Measurements from ENCODE around the gene PRKCB. TPM values are rescaled to one million over a fixed set of nuclear protein-coding genes. Genes with fewer than 3 reads are reported as not detected.

Gene PRKCB
- total RNA-seq, 1 experiment from 2014 or later: not detected

GRCh38 chr16:24051125-24051524, 215.3 kb downstream of the PRKCB start:
- Mint-ChIP-seq H3K36me3 (ENCODE audit: insufficient read depth, unreplicated experiment) (no peaks in the 10 kb centered on the region), H3K27ac (ENCODE audit: unreplicated experiment) (no peak overlapping the region), H3K9me3 (ENCODE audit: low read depth, unreplicated experiment) (no peaks in the 10 kb centered on the region), H3K4me1 (ENCODE audit: low read depth, unreplicated experiment) (no peaks in the 10 kb centered on the region), H3K4me3 (ENCODE audit: low read depth, unreplicated experiment) (no peak overlapping the region), H3K27me3 (ENCODE audit: unreplicated experiment) (peaks cover 91% of the 10 kb centered on the region)
- BruUV-seq (replicated peaks): no TSS peak
- intact Hi-C loops (cut with micrococcal nuclease; ENCODE audit: unreplicated experiment): no loop called here
- no peak for TF ChIP-seq CTCF (IDR thresholded peaks at IDR 0.05; ENCODE audit: unreplicated experiment)
- CTCF ChIA-PET: no interaction called here
- no peak for DNase-seq

GRCh38 chr16:24052329-24053098, 216.7 kb downstream of the PRKCB start:
- BruUV-seq (replicated peaks): no TSS peak
- CTCF ChIA-PET: interaction anchor here (0.7 kb wide), 1 partner anchor 35 kb away, joined by 3 read pairs; no protein-coding TSS in a partner anchor
- no peak overlapping the region for H3K4me3 Mint-ChIP-seq (ENCODE audit: low read depth, unreplicated experiment)
- H3K27ac Mint-ChIP-seq (ENCODE audit: unreplicated experiment): no peak overlapping the region
- H3K27me3 Mint-ChIP-seq (ENCODE audit: unreplicated experiment): peaks cover 93% of the 10 kb centered on the region
- no peak for TF ChIP-seq CTCF (IDR thresholded peaks at IDR 0.05; ENCODE audit: unreplicated experiment)
- no peaks in the 10 kb centered on the region for H3K36me3 Mint-ChIP-seq (ENCODE audit: insufficient read depth, unreplicated experiment)
- H3K9me3 Mint-ChIP-seq (ENCODE audit: low read depth, unreplicated experiment): no peaks in the 10 kb centered on the region
- intact Hi-C loops (cut with micrococcal nuclease; ENCODE audit: unreplicated experiment): no loop called here
- DNase-seq: no peak
- H3K4me1 Mint-ChIP-seq (ENCODE audit: low read depth, unreplicated experiment): no peaks in the 10 kb centered on the region

GRCh38 chr16:24053099-24053946, 217.5 kb downstream of the PRKCB start:
- CTCF ChIA-PET: interaction anchor here (1.1 kb wide), 1 partner anchor 14 kb away, joined by 3 read pairs; no protein-coding TSS in a partner anchor
- no TSS peak for BruUV-seq (replicated peaks)
- H3K9me3 Mint-ChIP-seq (ENCODE audit: low read depth, unreplicated experiment): no peaks in the 10 kb centered on the region
- no peak overlapping the region for H3K4me3 Mint-ChIP-seq (ENCODE audit: low read depth, unreplicated experiment)
- TF ChIP-seq CTCF (IDR thresholded peaks at IDR 0.05; ENCODE audit: unreplicated experiment): no peak
- no peak overlapping the region for H3K27ac Mint-ChIP-seq (ENCODE audit: unreplicated experiment)
- H3K36me3 Mint-ChIP-seq (ENCODE audit: insufficient read depth, unreplicated experiment): no peaks in the 10 kb centered on the region
- DNase-seq: no peak
- H3K27me3 Mint-ChIP-seq (ENCODE audit: unreplicated experiment): peaks cover 93% of the 10 kb centered on the region
- intact Hi-C loops (cut with micrococcal nuclease; ENCODE audit: unreplicated experiment): no loop called here
- no peaks in the 10 kb centered on the region for H3K4me1 Mint-ChIP-seq (ENCODE audit: low read depth, unreplicated experiment)

- CTCF ChIA-PET: interaction anchor here (1.7 kb wide), 1 partner anchor 16 kb away, joined by 6 read pairs; no protein-coding TSS in a partner anchor
- H3K27me3 Mint-ChIP-seq (ENCODE audit: unreplicated experiment): peaks cover 93% of the 10 kb centered on the region
- intact Hi-C loops (cut with micrococcal nuclease; ENCODE audit: unreplicated experiment): no loop called here
Observed at GRCh38 chr16:24054741-24055491, 219.1 kb downstream of the PRKCB start.

More at GRCh38 chr16:24054741-24055491, 219.1 kb downstream of the PRKCB start:
- DNase-seq: no peak
- H3K27ac Mint-ChIP-seq (ENCODE audit: unreplicated experiment): no peak overlapping the region
- BruUV-seq (replicated peaks): no TSS peak
- H3K36me3 Mint-ChIP-seq (ENCODE audit: insufficient read depth, unreplicated experiment): no peaks in the 10 kb centered on the region
- no peak for TF ChIP-seq CTCF (IDR thresholded peaks at IDR 0.05; ENCODE audit: unreplicated experiment)
- no peaks in the 10 kb centered on the region for H3K9me3 Mint-ChIP-seq (ENCODE audit: low read depth, unreplicated experiment)
- no peak overlapping the region for H3K4me3 Mint-ChIP-seq (ENCODE audit: low read depth, unreplicated experiment)
- no peaks in the 10 kb centered on the region for H3K4me1 Mint-ChIP-seq (ENCODE audit: low read depth, unreplicated experiment)
